BJ (cell line): ENCODE results near the gene PHOSPHO2. TPM values are rescaled to one million over a fixed set of nuclear protein-coding genes. Genes with fewer than 3 reads are reported as not detected.

Experiments
- CTCF ChIA-PET: fragments of 350-600 bp; formaldehyde crosslinking; extraction: SDS; loops from one replicate; lab custom pipeline; 2021; ENCODE audit warnings: antibody characterized with exemption, inconsistent platforms; lab: Yijun Ruan, JAX
- POLR2A ChIA-PET: fragments of 300-600 bp; sonication (Branson Sonifier 250); formaldehyde crosslinking; extraction: SDS; loops from one replicate; lab custom pipeline; 2021; ENCODE audit warnings: antibody characterized with exemption; lab: Charles Lee
- DNase-seq: peaks from one replicate; pipeline ENCODE4 v3.0.0-alpha.2; 2011; ENCODE audit warnings: low read depth
- H3K27me3 ChIP-seq: 2 replicates; pipeline ENCODE4 v1.6.0; 2011; ENCODE audit warnings: low read length; ENCODE audit not compliant: control insufficient read depth, insufficient read depth
- H3K36me3 ChIP-seq: 2 replicates; pipeline ENCODE4 v1.5.1; 2011; ENCODE audit warnings: low read length; ENCODE audit not compliant: control insufficient read depth, insufficient read depth
- H3K4me3 ChIP-seq: 2 replicates; pipeline ENCODE4 v1.5.1; 2011; ENCODE audit warnings: low read depth, mild to moderate bottlenecking, control low read depth, low read length
- CTCF ChIP-seq: IDR thresholded peaks from 2 replicates; pipeline ENCODE4 v1.5.1; 2011; ENCODE audit warnings: low read depth, mild to moderate bottlenecking, control low read depth, inconsistent platforms, low read length, moderate library complexity; ENCODE audit not compliant: insufficient read depth
- polyA plus RNA-seq: library from polyadenylated mRNA; depleted of rRNA; stranded (reverse); fragments of >200 nt; gene quantifications from 2 replicates; pipeline ENCODE4 v1.2.3, GENCODE V29; 2011

The PHOSPHO2 gene
- polyA plus RNA-seq, 1 experiment = 0.40 TPM

- CTCF ChIA-PET = interaction anchor here (0.7 to 1.6 kb wide), 4 partner anchors 13 to 88 kb away, joined by 3 read pairs; no protein-coding TSS in a partner anchor
- H3K36me3 ChIP-seq = no peaks in the 10 kb centered on the region
Measured at GRCh38 chr2:169664600-169664977, 29.7 kb upstream of the PHOSPHO2 start.

DNA sequence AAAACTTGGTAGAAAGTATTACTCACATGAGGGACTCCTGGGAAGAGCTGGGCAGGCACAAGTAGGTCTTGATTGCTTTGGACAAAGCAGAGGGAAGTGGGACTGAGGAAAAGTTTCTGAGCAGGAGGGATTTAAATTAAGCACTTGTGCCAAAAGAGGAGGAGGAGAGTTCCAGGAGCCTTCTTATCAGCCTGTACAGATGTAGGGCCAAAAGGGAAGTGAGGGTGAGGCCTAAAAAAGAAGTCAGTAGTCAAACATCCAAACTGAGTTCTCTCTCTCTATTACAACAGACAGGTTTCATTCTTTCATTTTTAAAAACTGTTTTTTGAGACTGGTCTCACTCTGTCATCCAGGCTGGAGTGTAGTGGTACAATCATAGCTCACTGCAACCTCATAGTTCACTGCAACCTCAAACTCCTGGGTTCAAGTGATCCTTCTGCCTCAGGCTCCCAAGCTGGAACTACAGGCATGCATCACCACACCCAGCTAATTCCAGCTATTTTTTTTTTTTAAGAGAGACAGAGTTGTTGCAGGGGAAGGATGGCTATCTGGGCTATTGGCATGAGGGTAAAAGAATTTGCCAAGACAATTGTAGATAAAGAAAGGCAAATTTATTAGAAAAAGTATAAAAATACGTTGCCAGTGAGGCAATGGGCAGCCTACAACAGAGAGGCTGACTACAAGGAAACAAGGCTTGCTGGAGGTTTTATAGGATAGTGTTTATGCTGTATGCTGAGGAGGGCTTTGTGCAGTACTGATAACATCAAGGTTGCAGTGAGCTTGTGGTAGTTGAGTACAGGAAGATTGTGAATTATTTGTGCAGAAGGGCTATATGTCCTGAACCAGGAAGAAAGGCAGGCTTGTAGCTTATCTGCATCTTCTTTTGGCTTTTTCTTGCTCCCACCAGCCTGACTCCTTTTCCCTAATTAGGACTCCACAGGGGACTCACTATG lies 29.0 kb upstream of the PHOSPHO2 start:
- Histone ChIP-seq H3K27me3 (no peaks in the 10 kb centered on the region), H3K36me3 (no peaks in the 10 kb centered on the region), H3K4me3 (no peak overlapping the region)
- TF ChIP-seq CTCF = no peak
- CTCF ChIA-PET = interaction anchor here (0.9 to 1.6 kb wide), 5 partner anchors 13 to 103 kb away, joined by 3 read pairs; no protein-coding TSS in a partner anchor
- DNase-seq = peak; percentile 0
- POLR2A ChIA-PET = no interaction called here

More at GRCh38 chr2:169664600-169664977, 29.7 kb upstream of the PHOSPHO2 start:
- Histone ChIP-seq H3K4me3 (no peak overlapping the region), H3K27me3 (no peaks in the 10 kb centered on the region)
- no peak for TF ChIP-seq CTCF
- DNase-seq = peak; percentile 9
- POLR2A ChIA-PET = no interaction called here

DNA sequence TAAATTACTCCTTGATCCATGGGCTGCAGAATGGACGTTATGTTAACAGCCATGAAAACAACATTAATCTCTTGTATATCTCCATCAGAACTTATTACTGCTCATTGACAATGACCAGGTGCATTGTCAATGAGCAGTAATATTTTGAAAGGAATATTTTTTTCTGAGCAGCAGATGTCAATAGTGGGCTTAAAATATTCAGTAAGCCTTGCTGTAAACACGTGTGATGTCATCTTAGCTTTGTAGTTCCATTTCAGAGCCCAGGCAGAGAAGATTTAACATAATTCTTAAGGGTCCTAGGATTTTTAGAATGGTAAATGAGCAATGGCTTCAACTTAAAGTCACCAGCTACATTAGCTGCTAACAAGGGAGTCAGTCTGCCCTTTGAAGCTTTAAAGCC lies 26.7 kb upstream of the PHOSPHO2 start:
- no peaks in the 10 kb centered on the region for H3K27me3 ChIP-seq
- ChIA-PET CTCF (no interaction called here), POLR2A (no interaction called here)

GRCh38 chr2:169670215-169670651 lies 24.0 kb upstream of the PHOSPHO2 start:
- Histone ChIP-seq H3K36me3 (no peaks in the 10 kb centered on the region), H3K27me3 (no peaks in the 10 kb centered on the region), H3K4me3 (no peak overlapping the region)
- POLR2A ChIA-PET = no interaction called here
- no peak for TF ChIP-seq CTCF
- no peak for DNase-seq
- CTCF ChIA-PET = no interaction called here

More for the DNA sequence above, 26.7 kb upstream of the PHOSPHO2 start:
- TF ChIP-seq CTCF = no peak
- Histone ChIP-seq H3K36me3 (no peaks in the 10 kb centered on the region), H3K4me3 (no peak overlapping the region)
- DNase-seq = no peak

DNA sequence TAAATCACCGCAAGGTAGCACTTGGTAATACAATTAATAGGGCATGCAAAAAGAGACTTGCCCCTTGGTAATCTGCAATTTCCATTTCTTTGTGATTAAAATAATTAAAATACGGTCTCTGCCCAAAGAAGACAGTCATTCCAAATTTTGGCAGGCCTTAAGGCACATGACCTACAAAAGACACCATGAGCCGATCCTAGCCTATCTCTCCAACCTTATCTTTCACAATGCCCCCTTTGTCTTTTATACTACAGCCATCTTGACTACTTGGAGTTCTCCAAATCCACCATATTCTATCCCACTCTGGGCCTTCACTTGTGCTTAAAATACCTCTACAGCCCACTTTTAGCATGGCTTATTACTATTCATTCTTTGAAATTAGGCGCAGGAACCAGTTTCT lies 23.3 kb upstream of the PHOSPHO2 start:
- no peak for DNase-seq
- CTCF ChIA-PET = no interaction called here
- no peak for TF ChIP-seq CTCF
- no peak overlapping the region for H3K4me3 ChIP-seq
- no peaks in the 10 kb centered on the region for H3K36me3 ChIP-seq
- POLR2A ChIA-PET = no interaction called here
- H3K27me3 ChIP-seq = no peaks in the 10 kb centered on the region
